Measurements from ENCODE around the gene TNNC2.

The TNNC2 gene

GRCh38 chr20:45779011-45779915, 47.8 kb downstream of the TNNC2 start:
- DNase-seq: no peak

- DNase-seq: no peak
Observed at GRCh38 chr20:45776931-45777330, 50.2 kb downstream of the TNNC2 start.

GRCh38 chr20:45775411-45775810, 51.7 kb downstream of the TNNC2 start:
- no peak for DNase-seq

GRCh38 chr20:45774945-45775344, 52.2 kb downstream of the TNNC2 start:
- DNase-seq: no peak

All from NCI-H2029 (cell line).